Activated CD4-positive, alpha-beta T cell treated with anti-CD3 and anti-CD28 coated beads for 36 hours (primary cell): ENCODE results near the gene ZNF787. TPM values are rescaled to one million over a fixed set of nuclear protein-coding genes. Genes with fewer than 3 reads are reported as not detected.

Experiments used
- ATAC-seq: fragments of 200-7000 bp; cut with Tn5 transposase; one replicate; pipeline ENCODE4 v1.10.0; 2021; ENCODE audit warnings: mild to moderate bottlenecking, moderate library complexity
- CTCF ChIA-PET: fragments of 350-600 bp; sonication (Branson Sonifier 250); formaldehyde crosslinking; loops from one replicate; lab custom pipeline; 2021; ENCODE audit warnings: antibody characterized with exemption; lab: Charles Lee
- POLR2A ChIA-PET: fragments of 350-600 bp; sonication (Branson Sonifier 250); formaldehyde crosslinking; loops from one replicate; lab custom pipeline; 2021; ENCODE audit warnings: antibody characterized with exemption, inconsistent platforms; lab: Charles Lee
- DNase-seq: peaks from one replicate; pipeline ENCODE4 v3.0.0-alpha.2; 2020
- H3K27ac Mint-ChIP-seq: one replicate; pipeline ENCODE4 v1.8.0; 2021; ENCODE audit warnings: mixed read lengths
- H3K27me3 Mint-ChIP-seq: one replicate; pipeline ENCODE4 v1.8.0; 2021; ENCODE audit warnings: mixed read lengths
- H3K36me3 Mint-ChIP-seq: one replicate; pipeline ENCODE4 v1.8.0; 2021; ENCODE audit warnings: low read depth, mixed read lengths
- H3K4me1 Mint-ChIP-seq: one replicate; pipeline ENCODE4 v1.8.0; 2021; ENCODE audit warnings: mixed read lengths
- H3K4me3 Mint-ChIP-seq: one replicate; pipeline ENCODE4 v1.8.0; 2021; ENCODE audit warnings: mild to moderate bottlenecking, moderate library complexity, mixed read lengths
- H3K9me3 Mint-ChIP-seq: one replicate; pipeline ENCODE4 v1.8.0; 2021; ENCODE audit warnings: low read depth, mixed read lengths
- intact Hi-C, 2 experiments: fragments of 100-400 bp; cut with DNase I in 1 of 2; cut with micrococcal nuclease in 1 of 2; formaldehyde crosslinking; loops; one replicate each; pipeline versions ENCODE4 v1.14.2 to v1.15.1; 2022 to 2024; cut with DNase I, micrococcal nuclease
- total RNA-seq, 2 experiments: library from RNA; stranded (reverse); gene quantifications; one replicate each; pipeline ENCODE4 v1.2.3, GENCODE V29; 2021

The ZNF787 gene
- total RNA-seq, 2 experiments from 2014 or later = 27.6 to 28.4 TPM

DNA sequence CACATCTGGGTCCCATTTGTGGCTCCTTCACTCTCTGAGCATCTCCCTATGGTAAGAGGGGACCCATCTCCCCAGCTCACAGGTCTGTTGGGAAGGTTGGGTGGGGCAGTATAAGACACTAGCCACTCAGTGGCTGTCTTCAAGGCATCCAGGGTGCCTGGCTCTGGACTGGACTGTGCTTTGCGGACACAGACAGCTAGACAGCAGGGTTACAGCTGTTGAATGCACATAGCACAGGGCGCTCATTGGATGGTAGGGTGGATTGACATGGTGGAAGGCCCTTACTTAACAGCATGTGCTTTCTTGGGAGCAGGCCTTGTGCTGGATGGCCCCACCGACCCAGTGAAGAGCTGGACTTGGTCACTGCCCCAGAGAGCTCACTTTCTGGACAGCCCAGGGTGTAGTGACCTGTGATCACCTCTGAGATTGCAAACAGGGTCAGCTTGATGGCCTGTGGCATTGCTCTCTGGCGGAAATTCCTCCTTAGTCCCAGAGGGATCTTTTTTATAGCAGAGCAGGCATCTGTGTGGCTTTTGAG lies 21.9 kb upstream of the ZNF787 start:
- H3K4me3 Mint-ChIP-seq = no peak overlapping the region
- intact Hi-C loops = no loop called here
- ChIA-PET POLR2A (interaction anchor here (3.8 kb wide), 1 partner anchor 22 kb away, joined by 19 read pairs; the partner anchor contains the start of gene ZNF787), CTCF (interaction anchor here (0.6 to 1.0 kb wide), 2 partner anchors 108 to 570 kb away, joined by 3 read pairs; no protein-coding TSS in a partner anchor)
- no peaks in the 10 kb centered on the region for H3K27me3 Mint-ChIP-seq
- H3K36me3 Mint-ChIP-seq = peaks cover 3% of the 10 kb centered on the region
- no peaks in the 10 kb centered on the region for H3K9me3 Mint-ChIP-seq
- ATAC-seq (no peak), DNase-seq (no peak)
- no peak overlapping the region for H3K27ac Mint-ChIP-seq
- H3K4me1 Mint-ChIP-seq = peaks cover 31% of the 10 kb centered on the region

DNA sequence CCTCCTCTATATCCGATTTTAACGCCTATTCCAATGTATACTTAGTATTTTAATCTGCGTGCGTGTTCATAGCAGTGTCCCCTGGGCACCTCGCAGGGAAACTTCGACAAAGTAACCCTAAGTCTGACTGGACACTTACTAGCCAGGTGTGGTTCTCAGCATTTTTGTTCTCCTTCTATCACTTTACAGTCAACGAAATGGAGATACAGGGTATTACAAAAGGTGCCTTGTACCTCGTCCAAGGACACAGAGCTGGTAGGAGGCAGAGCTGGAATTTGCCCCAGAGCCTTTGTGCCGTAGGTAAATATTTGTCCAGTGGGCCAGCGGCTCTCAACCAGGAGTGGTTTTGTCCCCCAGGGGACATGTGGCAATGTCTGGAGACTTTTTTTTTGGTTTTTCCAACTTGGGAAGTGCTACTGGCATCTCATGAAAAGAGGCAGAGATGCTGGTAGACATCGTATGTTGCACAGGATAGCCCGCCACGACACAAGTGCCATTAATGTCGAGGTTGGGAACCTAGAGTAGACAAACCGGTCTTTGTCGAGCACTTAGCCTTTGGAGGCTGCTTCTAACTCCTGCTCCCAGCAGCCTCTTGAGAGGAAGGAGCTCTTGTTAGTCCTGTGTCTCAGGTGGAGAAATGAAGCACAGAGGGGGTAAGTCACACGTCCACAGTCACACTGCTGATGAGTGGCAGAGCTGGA lies 21.1 kb upstream of the ZNF787 start:
- no peaks in the 10 kb centered on the region for H3K9me3 Mint-ChIP-seq
- H3K4me1 Mint-ChIP-seq = peaks cover 31% of the 10 kb centered on the region
- peak overlapping the region; percentile 77 for H3K27ac Mint-ChIP-seq
- ChIA-PET POLR2A (interaction anchor here (1.0 to 3.8 kb wide), 2 partner anchors 21 to 171 kb away, joined by 3 to 19 read pairs; partner anchors contain the start of gene ZNF787), CTCF (interaction anchor here (0.6 to 1.1 kb wide), 5 partner anchors 20 to 1350 kb away, joined by 3 to 4 read pairs (median 3); no protein-coding TSS in a partner anchor)
- DNase-seq (no peak), ATAC-seq (no peak)
- H3K36me3 Mint-ChIP-seq = no peaks in the 10 kb centered on the region
- H3K4me3 Mint-ChIP-seq = peak overlapping the region; percentile 89
- intact Hi-C loops = no loop called here
- H3K27me3 Mint-ChIP-seq = no peaks in the 10 kb centered on the region

GRCh38 chr19:56141417-56141993 lies 20.4 kb upstream of the ZNF787 start:
- Mint-ChIP-seq H3K36me3 (no peaks in the 10 kb centered on the region), H3K27ac (peak overlapping the region; percentile 94), H3K4me1 (peaks cover 31% of the 10 kb centered on the region), H3K27me3 (no peaks in the 10 kb centered on the region), H3K4me3 (peak overlapping the region; percentile 89), H3K9me3 (no peaks in the 10 kb centered on the region)
- ChIA-PET POLR2A (interaction anchor here (1.0 to 3.8 kb wide), 2 partner anchors 20 to 172 kb away, joined by 3 to 19 read pairs; partner anchors contain the start of gene ZNF787), CTCF (interaction anchor here (0.6 to 1.1 kb wide), 4 partner anchors 21 to 139 kb away, joined by 3 to 4 read pairs (median 4); no protein-coding TSS in a partner anchor)
- intact Hi-C loops = loop anchor here (1.0 to 2.0 kb wide), 9 partner anchors 20 to 883 kb away; partner anchors contain the start of genes EPN1 (in 1 of the 2), FIZ1 (in 1 of the 2), PPP6R1 (in 1 of the 2) and ZFP28 (in 1 of the 2)
- ATAC-seq (no peak), DNase-seq (peak; percentile 53)

DNA sequence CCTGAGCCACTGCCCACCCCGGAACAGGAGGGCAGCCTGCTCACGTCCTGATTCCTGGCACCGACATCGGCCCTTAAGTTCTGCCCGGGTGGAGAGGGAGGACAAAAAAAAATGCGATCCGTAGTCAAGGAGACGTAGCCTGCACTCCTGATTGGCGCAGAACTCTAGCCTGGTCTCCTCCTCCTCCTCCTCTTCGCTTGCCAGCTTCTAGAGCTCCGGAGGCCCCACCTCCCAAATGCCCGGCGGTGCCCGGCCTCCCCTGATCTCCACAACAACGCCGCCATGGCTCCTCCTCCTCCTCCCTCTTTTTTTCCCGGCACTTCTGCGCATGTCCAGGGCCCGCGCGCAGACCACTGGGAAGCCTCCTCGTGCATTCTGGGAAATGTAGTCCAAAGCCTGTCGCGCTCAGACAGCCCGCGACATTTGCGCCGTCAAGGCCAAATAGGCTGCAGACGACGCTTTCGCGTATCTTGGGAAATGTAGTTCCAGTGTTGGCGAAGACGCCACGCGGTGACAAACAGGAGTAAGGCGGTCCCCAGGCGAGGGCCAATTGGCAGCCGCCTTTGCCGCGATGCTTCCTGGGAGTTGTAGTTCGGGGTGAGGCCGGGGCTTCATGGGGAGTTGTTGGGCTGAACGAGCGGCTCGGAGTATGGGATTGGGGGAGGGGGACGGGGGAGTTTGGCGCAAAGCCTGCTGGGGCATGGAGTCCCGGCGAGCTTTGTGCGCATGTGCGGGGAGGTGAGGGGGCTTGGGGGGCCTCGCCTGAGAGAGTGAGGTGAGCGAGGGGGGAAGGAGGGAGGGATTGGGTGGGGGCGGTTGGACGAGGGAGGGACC lies 19.7 kb upstream of the ZNF787 start, which contains the start of gene ZNF444:
Gene ZNF444 (plus strand): TSS at position 705 of the 834 bp plus-strand sequence. CDS start 5,625 bp downstream, outside the sequence.
- H3K27me3 Mint-ChIP-seq = no peaks in the 10 kb centered on the region
- intact Hi-C loops = loop anchor here (1.0 to 2.0 kb wide), 13 partner anchors 19 to 882 kb away; partner anchors contain the start of genes ZNF787 (in 2 of the 2), EPN1 (in 1 of the 2), FIZ1 (in 1 of the 2) and PPP6R1 (in 1 of the 2)
- peak; percentile 90 for ATAC-seq

GRCh38 chr19:56139847-56140582 lies 18.9 kb upstream of the ZNF787 start:
- ChIA-PET CTCF (interaction anchor here (0.9 kb wide), 1 partner anchor 17 kb away, joined by 4 read pairs; no protein-coding TSS in a partner anchor), POLR2A (interaction anchor here (3.8 kb wide), 1 partner anchor 19 kb away, joined by 19 read pairs; the partner anchor contains the start of gene ZNF787)
- ATAC-seq (no peak), DNase-seq (peak; percentile 37)
- H3K27ac Mint-ChIP-seq = peak overlapping the region; percentile 94
- intact Hi-C loops = loop anchor here (1.0 to 2.0 kb wide), 7 partner anchors 19 to 881 kb away; partner anchors contain the start of genes PPP6R1 (in 1 of the 2), U2AF2 (in 1 of the 2), ZNF582 (in 1 of the 2) and ZNF628 (in 1 of the 2)
- no peaks in the 10 kb centered on the region for H3K36me3 Mint-ChIP-seq
- H3K9me3 Mint-ChIP-seq = no peaks in the 10 kb centered on the region
- H3K4me3 Mint-ChIP-seq = peak overlapping the region; percentile 89
- H3K4me1 Mint-ChIP-seq = peaks cover 31% of the 10 kb centered on the region
- no peaks in the 10 kb centered on the region for H3K27me3 Mint-ChIP-seq

More for the DNA sequence above, 19.7 kb upstream of the ZNF787 start, which contains the start of gene ZNF444:
- H3K4me3 Mint-ChIP-seq = peak within 1 kb of the TSS; percentile 89
- POLR2A ChIA-PET = interaction anchor here (3.8 kb wide), 1 partner anchor 19 kb away, joined by 19 read pairs; the partner anchor contains the start of gene ZNF787
- H3K27ac Mint-ChIP-seq = peak within 1 kb of the TSS; percentile 94
- H3K9me3 Mint-ChIP-seq = no peaks in the 10 kb centered on the region
- H3K4me1 Mint-ChIP-seq = peaks cover 31% of the 10 kb centered on the region
- DNase-seq = peak; percentile 99
- no peaks in the 10 kb centered on the region for H3K36me3 Mint-ChIP-seq
- CTCF ChIA-PET = interaction anchor here (0.9 to 1.1 kb wide), 3 partner anchors 18 to 140 kb away, joined by 3 to 4 read pairs (median 4); no protein-coding TSS in a partner anchor

GRCh38 chr19:56138069-56138468 lies 17.0 kb upstream of the ZNF787 start:
- no peaks in the 10 kb centered on the region for H3K36me3 Mint-ChIP-seq
- no peak for ATAC-seq
- intact Hi-C loops = no loop called here
- ChIA-PET CTCF (interaction anchor here (0.6 to 0.7 kb wide), 2 partner anchors 13 to 172 kb away, joined by 3 to 5 read pairs; no protein-coding TSS in a partner anchor), POLR2A (no interaction called here)
- H3K9me3 Mint-ChIP-seq = no peaks in the 10 kb centered on the region
- no peak overlapping the region for H3K27ac Mint-ChIP-seq
- DNase-seq = no peak
- no peak overlapping the region for H3K4me3 Mint-ChIP-seq
- H3K4me1 Mint-ChIP-seq = peaks cover 21% of the 10 kb centered on the region
- no peaks in the 10 kb centered on the region for H3K27me3 Mint-ChIP-seq

GRCh38 chr19:56137405-56137804 lies 16.3 kb upstream of the ZNF787 start:
- no peak overlapping the region for H3K4me3 Mint-ChIP-seq
- CTCF ChIA-PET = interaction anchor here (0.5 to 0.6 kb wide), 2 partner anchors 1514 to 1857 kb away, joined by 3 read pairs; no protein-coding TSS in a partner anchor
- no peaks in the 10 kb centered on the region for H3K36me3 Mint-ChIP-seq
- intact Hi-C loops = no loop called here
- H3K4me1 Mint-ChIP-seq = peaks cover 16% of the 10 kb centered on the region
- H3K9me3 Mint-ChIP-seq = no peaks in the 10 kb centered on the region
- DNase-seq (no peak), ATAC-seq (no peak)
- H3K27ac Mint-ChIP-seq = no peak overlapping the region
- POLR2A ChIA-PET = no interaction called here
- no peaks in the 10 kb centered on the region for H3K27me3 Mint-ChIP-seq

GRCh38 chr19:56136362-56136761 lies 15.3 kb upstream of the ZNF787 start:
- Mint-ChIP-seq H3K4me1 (peaks cover 9% of the 10 kb centered on the region), H3K4me3 (no peak overlapping the region), H3K36me3 (no peaks in the 10 kb centered on the region), H3K9me3 (no peaks in the 10 kb centered on the region), H3K27ac (no peak overlapping the region), H3K27me3 (no peaks in the 10 kb centered on the region)
- DNase-seq = no peak
- ATAC-seq = no peak
- ChIA-PET CTCF (no interaction called here), POLR2A (no interaction called here)
- intact Hi-C loops = no loop called here

DNA sequence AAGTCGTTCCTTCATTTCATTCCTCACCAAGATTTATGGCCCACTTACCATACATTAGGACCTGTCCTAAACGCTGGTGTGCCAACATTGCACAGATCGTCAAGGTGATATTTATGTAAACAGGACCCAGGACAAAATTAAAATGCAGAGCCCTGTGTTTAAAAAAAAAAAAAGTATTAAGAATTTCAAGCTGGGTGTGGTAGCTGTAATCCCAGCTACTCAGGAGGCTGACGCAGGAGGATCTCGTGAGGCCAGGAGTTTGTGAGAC lies 13.5 kb upstream of the ZNF787 start:
- intact Hi-C loops = no loop called here
- ChIA-PET CTCF (interaction anchor here (0.7 kb wide), 1 partner anchor 28 kb away, joined by 3 read pairs; no protein-coding TSS in a partner anchor), POLR2A (no interaction called here)
- no peaks in the 10 kb centered on the region for H3K27me3 Mint-ChIP-seq
- no peak overlapping the region for H3K27ac Mint-ChIP-seq
- peaks cover 2% of the 10 kb centered on the region for H3K4me1 Mint-ChIP-seq
- H3K36me3 Mint-ChIP-seq = no peaks in the 10 kb centered on the region
- DNase-seq (no peak), ATAC-seq (no peak)
- H3K4me3 Mint-ChIP-seq = no peak overlapping the region
- H3K9me3 Mint-ChIP-seq = no peaks in the 10 kb centered on the region
